Fibroblast of lung (primary cell): Measurements from ENCODE around the gene BMP7.

Source experiments
- CTCF ChIP-seq, 2 donors: IDR thresholded peaks in 1 of 2; conservative IDR thresholded peaks in 1 of 2; 1 replicate in 1 of 2; 2 replicates in 1 of 2; pipeline ENCODE4 v1.5.1; 2011 to 2012; ENCODE audit warnings: low read length in 2 of 2, control low read depth in 1 of 2, inconsistent platforms in 1 of 2, low read depth in 1 of 2, mild to moderate bottlenecking in 1 of 2
- EZH2 ChIP-seq: IDR thresholded peaks from 2 replicates; pipeline ENCODE4 v1.5.1; 2012; ENCODE audit warnings: low read length, control low read depth, mild to moderate bottlenecking; ENCODE audit errors: missing control alignments

DNA sequence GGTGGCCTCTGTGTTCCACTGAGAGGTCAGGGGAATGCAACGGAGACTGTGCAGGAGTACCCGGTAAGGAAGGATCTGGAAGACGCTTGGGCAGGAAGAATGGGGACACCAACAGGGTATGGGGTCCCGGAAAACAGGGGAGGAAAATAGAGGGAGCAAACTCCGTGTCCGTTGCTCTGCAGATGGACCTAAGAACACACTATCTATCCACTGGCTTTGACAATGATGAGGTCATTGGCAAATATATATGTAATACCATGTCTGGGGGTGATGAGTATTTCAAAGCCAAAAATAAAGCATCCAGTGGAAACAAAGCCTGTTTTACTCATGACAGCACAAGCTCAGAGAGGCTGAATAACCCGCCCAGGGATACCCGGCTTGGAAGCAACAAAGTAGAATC is 80.2 kb downstream of the BMP7 start:
- TF ChIP-seq CTCF (conservative IDR thresholded peaks at IDR 0.05 in 1 of 2, IDR thresholded peaks at IDR 0.05 in 1 of 2; ENCODE audit: low read depth in 1 of 2, low read length in 2 of 2) (no peak), EZH2 (no peak)
